H1 (cell line): ENCODE results near the gene USP3. TPM values are rescaled to one million over a fixed set of nuclear protein-coding genes. Genes with fewer than 3 reads are reported as not detected.

Source experiments
- CTCF ChIA-PET: fragments of 300-600 bp; sonication (Branson Sonifier 250); formaldehyde crosslinking; loops from one replicate; lab custom pipeline; 2021; ENCODE audit not compliant: partially characterized antibody; lab: Charles Lee
- POLR2A ChIA-PET: fragments of 300-600 bp; sonication (Branson Sonifier 250); formaldehyde crosslinking; loops from one replicate; lab custom pipeline; 2021; ENCODE audit warnings: inconsistent platforms; ENCODE audit not compliant: partially characterized antibody; lab: Charles Lee
- DNase-seq, 2 experiments: peaks; one replicate each; pipeline versions ENCODE4 v3.0.0 to v3.0.0-alpha.2; 2010 to 2022; ENCODE audit warnings: low spot score in 2 of 2, low read depth in 1 of 2, mixed read lengths in 1 of 2
- FAIRE-seq: peaks from 2 replicates; lab custom pipeline; 2011; peaks lifted over from hg19 to GRCh38; lab: Jason Lieb, UNC
- H2AFZ ChIP-seq: 2 replicates; pipeline ENCODE4 v1.8.1; 2012; ENCODE audit warnings: low read length, inconsistent platforms
- H2AK5ac ChIP-seq: 2 replicates; pipeline ENCODE4 v1.6.1; 2013; ENCODE audit warnings: low read depth, low read length
- H2BK120ac ChIP-seq: replicated peaks from 2 replicates; pipeline ENCODE3; 2013; ENCODE audit warnings: low read depth, low read length, inconsistent platforms
- H2BK12ac ChIP-seq: 2 replicates; pipeline ENCODE4 v1.6.1; 2013; ENCODE audit warnings: low read depth, low read length
- H2BK15ac ChIP-seq: 2 replicates; pipeline ENCODE4 v1.6.1; 2013; ENCODE audit warnings: low read length
- H2BK20ac ChIP-seq: 2 replicates; pipeline ENCODE4 v1.6.1; 2013; ENCODE audit warnings: low read length
- H2BK5ac ChIP-seq: 2 replicates; pipeline ENCODE4 v1.6.1; 2013; ENCODE audit warnings: low read depth, low read length
- H3K14ac ChIP-seq: 2 replicates; pipeline ENCODE4 v1.6.1; 2013; ENCODE audit warnings: inconsistent platforms; ENCODE audit not compliant: insufficient read length
- H3K18ac ChIP-seq: 2 replicates; pipeline ENCODE4 v1.6.1; 2013; ENCODE audit warnings: low read length; ENCODE audit errors: extremely low read depth
- H3K23ac ChIP-seq: 2 replicates; pipeline ENCODE4 v1.6.1; 2013; ENCODE audit warnings: inconsistent platforms; ENCODE audit not compliant: insufficient read length
- H3K23me2 ChIP-seq: 2 replicates; pipeline ENCODE4 v1.6.1; 2013; ENCODE audit warnings: low read depth, low read length
- H3K27ac ChIP-seq: 2 replicates; pipeline ENCODE4 v1.6.1; 2011; ENCODE audit warnings: low read depth, low read length, inconsistent platforms
- H3K27me3 ChIP-seq, 4 experiments: replicated peaks in 1 of 4; 1 replicate in 1 of 4; 2 replicates in 3 of 4; pipeline versions ENCODE4 v1.6.1 to v1.8.1; 2011 to 2013; ENCODE audit warnings: low read length in 3 of 4, mild to moderate bottlenecking in 3 of 4, inconsistent platforms in 2 of 4, mixed read lengths in 2 of 4, moderate library complexity in 1 of 4; ENCODE audit not compliant: control insufficient read depth in 3 of 4, insufficient read depth in 3 of 4; ENCODE audit errors: extremely low read depth in 1 of 4
- H3K36me3 ChIP-seq, 4 experiments: 2 replicates each; pipeline versions ENCODE4 v1.6.1 to v1.8.1; 2011 to 2013; ENCODE audit warnings: mild to moderate bottlenecking in 4 of 4, low read length in 3 of 4, moderate library complexity in 2 of 4, control low read depth in 1 of 4, inconsistent platforms in 1 of 4; ENCODE audit not compliant: insufficient read depth in 4 of 4, control insufficient read depth in 2 of 4
- H3K4ac ChIP-seq: replicated peaks from 2 replicates; pipeline ENCODE3; 2013; ENCODE audit warnings: low read length, low read depth, mixed read lengths, inconsistent platforms; ENCODE audit not compliant: insufficient read length
- H3K4me1 ChIP-seq, 4 experiments: replicated peaks in 1 of 4; 1 replicate in 1 of 4; 2 replicates in 3 of 4; pipeline versions ENCODE4 v1.6.1 to v1.8.1; 2011 to 2013; ENCODE audit warnings: low read length in 3 of 4, inconsistent platforms in 2 of 4, mixed read lengths in 1 of 4; ENCODE audit not compliant: insufficient read depth in 4 of 4, control insufficient read depth in 3 of 4
- H3K4me2 ChIP-seq, 2 experiments: 2 replicates each; pipeline versions ENCODE4 v1.6.1 to v1.8.1; 2011 to 2013; ENCODE audit warnings: low read depth in 2 of 2, low read length in 2 of 2, control low read depth in 1 of 2, inconsistent platforms in 1 of 2, mild to moderate bottlenecking in 1 of 2; ENCODE audit not compliant: insufficient read depth in 1 of 2
- H3K4me3 ChIP-seq, 4 experiments: fragments of 200-600, 300-600 bp in 1 of 4; sonication (generic), shearing (Covaris generic), sonication (Bioruptor Twin) in 1 of 4; 2 replicates each; pipeline versions ENCODE4 v1.5.1 to v1.8.1; 2011 to 2016; ENCODE audit warnings: low read length in 4 of 4, low read depth in 3 of 4, control low read depth in 2 of 4, inconsistent platforms in 2 of 4, mild to moderate bottlenecking in 2 of 4, mixed read lengths in 1 of 4, moderate library complexity in 1 of 4; ENCODE audit not compliant: insufficient read depth in 2 of 4; ENCODE audit errors: extremely low read depth in 1 of 4
- H3K56ac ChIP-seq: replicated peaks from 2 replicates; pipeline ENCODE3; 2013; ENCODE audit warnings: low read depth, mild to moderate bottlenecking, mixed read lengths, low read length, inconsistent platforms; ENCODE audit not compliant: insufficient read length
- H3K79me1 ChIP-seq: 2 replicates; pipeline ENCODE4 v1.6.1; 2013; ENCODE audit warnings: low read depth, low read length, control low read depth
- H3K79me2 ChIP-seq, 2 experiments: 2 replicates each; pipeline versions ENCODE4 v1.6.1 to v1.8.1; 2012 to 2013; ENCODE audit warnings: low read length in 2 of 2, mild to moderate bottlenecking in 2 of 2, inconsistent platforms in 1 of 2; ENCODE audit not compliant: insufficient read depth in 2 of 2, control insufficient read depth in 1 of 2
- H3K9ac ChIP-seq, 4 experiments: replicated peaks in 1 of 4; 1 replicate in 1 of 4; 2 replicates in 3 of 4; pipeline versions ENCODE4 v1.6.1 to v1.8.1; 2011 to 2013; ENCODE audit warnings: low read depth in 3 of 4, low read length in 3 of 4, control low read depth in 2 of 4, mild to moderate bottlenecking in 2 of 4, moderate library complexity in 2 of 4, inconsistent platforms in 1 of 4; ENCODE audit errors: extremely low read depth in 1 of 4
- H3K9me3 ChIP-seq, 2 experiments: 2 replicates each; pipeline versions ENCODE4 v1.6.1 to v1.8.1; 2012 to 2013; ENCODE audit warnings: mild to moderate bottlenecking in 2 of 2, moderate library complexity in 2 of 2, control low read depth in 1 of 2, inconsistent platforms in 1 of 2, low read depth in 1 of 2, low read length in 1 of 2, mixed read lengths in 1 of 2; ENCODE audit not compliant: insufficient read depth in 2 of 2
- H4K20me1 ChIP-seq, 2 experiments: replicated peaks in 1 of 2; 2 replicates each; pipeline versions ENCODE3 to v1.8.1; 2011 to 2013; ENCODE audit warnings: inconsistent platforms in 2 of 2, low read length in 2 of 2, mild to moderate bottlenecking in 1 of 2; ENCODE audit not compliant: insufficient read depth in 2 of 2, control insufficient read depth in 1 of 2
- H4K5ac ChIP-seq: 2 replicates; pipeline ENCODE4 v1.6.1; 2013; ENCODE audit warnings: low read length, low read depth, mixed read lengths, inconsistent platforms; ENCODE audit not compliant: insufficient read length
- H4K8ac ChIP-seq: 2 replicates; pipeline ENCODE4 v1.8.0; 2013; ENCODE audit warnings: mild to moderate bottlenecking, moderate library complexity, low read length, inconsistent platforms; ENCODE audit not compliant: insufficient read depth; ENCODE audit errors: extremely low read depth
- H4K91ac ChIP-seq: replicated peaks from 2 replicates; pipeline ENCODE3; 2013; ENCODE audit warnings: low read length, mixed read lengths, inconsistent platforms; ENCODE audit not compliant: insufficient read length
- EZH2 ChIP-seq: fragments of 200-600 bp; sonication (generic); IDR thresholded peaks from 2 replicates; pipeline ENCODE4 v1.7.1; 2012; ENCODE audit warnings: low read depth, mild to moderate bottlenecking, moderate library complexity, low read length, inconsistent platforms; ENCODE audit not compliant: severe bottlenecking
- KDM4A ChIP-seq: IDR thresholded peaks from one replicate; pipeline ENCODE4 v1.7.1; 2012; ENCODE audit warnings: low read depth, mild to moderate bottlenecking, moderate library complexity, low read length, inconsistent platforms; ENCODE audit not compliant: severe bottlenecking
- MAX ChIP-seq: IDR thresholded peaks from 2 replicates; pipeline ENCODE4 v1.6.1; 2012; ENCODE audit warnings: inconsistent platforms
- RBBP5 ChIP-seq: IDR thresholded peaks from 2 replicates; pipeline ENCODE4 v1.7.1; 2012; ENCODE audit warnings: low read depth, mild to moderate bottlenecking, inconsistent platforms, low read length, moderate library complexity, borderline replicate concordance
- SAP30 ChIP-seq: fragments of 300-600 bp; sonication (generic); IDR thresholded peaks from 2 replicates; pipeline ENCODE4 v1.7.1; 2012; ENCODE audit warnings: low read length, moderate library complexity, mild to moderate bottlenecking, inconsistent platforms; ENCODE audit not compliant: insufficient read depth, insufficient replicate concordance
- WGBS, 2 experiments: shearing (Covaris generic) in 1 of 2; methylation state at CpG; one replicate each; pipeline versions ENCODE4 v1.1.6 to v1.1.7; 2013 to 2015; ENCODE audit warnings: low lambda C conversion rate in 2 of 2, mixed read lengths in 2 of 2, inconsistent platforms in 1 of 2, low coverage in 1 of 2, missing lambda C conversion rate in 1 of 2; ENCODE audit not compliant: insufficient replicate concordance in 2 of 2, insufficient coverage in 1 of 2, insufficient read length in 1 of 2; ENCODE audit errors: extremely low coverage in 1 of 2, missing lambda C conversion rate in 1 of 2; 5-methylcytosine and 5-hydroxymethylcytosine counted together
- polyA plus RNA-seq, 7 experiments: library from polyadenylated mRNA; depleted of rRNA in 3 of 7; stranded (reverse) in 5 of 7; unstranded in 2 of 7; fragments of >200 nt in 5 of 7; fragments of 200-250 nt in 2 of 7; gene quantifications; 1 replicate in 5 of 7; 2 replicates in 1 of 7; 4 replicates in 1 of 7; pipeline versions ENCODE4 v1.2.1 to v1.2.3, GENCODE V29; 2011 to 2013; ENCODE audit warnings: missing spikeins in 2 of 7, mixed read lengths in 2 of 7
- total RNA-seq: library from RNA; stranded (reverse); fragmentation: NEBNext Ultra II Directional; extraction: Animal tissue kit (Norgen Biotek cat#: 25700); gene quantifications from 2 replicates; pipeline ENCODE4 v1.2.1, GENCODE V29; 2021
- TF ChIP-seq, protein P1 (sequence below): IDR thresholded peaks from 2 replicates; pipeline ENCODE4 v1.6.1; 2011; ENCODE audit warnings: low read depth, mild to moderate bottlenecking, low read length; ENCODE audit not compliant: insufficient read depth

Gene USP3
- total and polyA plus RNA-seq, 2 of the 8 experiments (the other 6 are each of a cell fraction or from before 2014, with no cell fraction given) = 15.5 to 16.2 TPM

- H2BK15ac ChIP-seq = no peak overlapping the region
- H3K56ac ChIP-seq = no peak overlapping the region
- no peak overlapping the region for H3K9ac ChIP-seq
- no peaks in the 10 kb centered on the region for H3K4me1 ChIP-seq
- H3K27ac ChIP-seq = no peak overlapping the region
- TF ChIP-seq MAX (no peak), RBBP5 (no peak), EZH2 (no peak), SAP30 (no peak), KDM4A (no peak)
- TF ChIP-seq, protein P1, sequence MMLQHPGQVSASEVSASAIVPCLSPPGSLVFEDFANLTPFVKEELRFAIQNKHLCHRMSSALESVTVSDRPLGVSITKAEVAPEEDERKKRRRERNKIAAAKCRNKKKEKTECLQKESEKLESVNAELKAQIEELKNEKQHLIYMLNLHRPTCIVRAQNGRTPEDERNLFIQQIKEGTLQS = no peak
- TF ChIP-seq, all 59 proteins: peak for 0
- H3K27me3 ChIP-seq = no peaks in the 10 kb centered on the region
- WGBS, 2 experiments = 92% methylated on average over 15 of the region's 15 CpGs; no CpG with 5 or more reads in 1 of the 2 experiments
- ChIA-PET CTCF (interaction anchor here (1.0 to 3.5 kb wide), 20 partner anchors 8 to 459 kb away, joined by 3 to 37 read pairs (median 4); partner anchors contain the start of gene FBXL22), POLR2A (no interaction called here)
- H3K79me1 ChIP-seq = no peaks in the 10 kb centered on the region
- H3K79me2 ChIP-seq = no peaks in the 10 kb centered on the region
- peaks cover 2 to 11% (median 5%) of the 10 kb centered on the region in 4 experiments; a peak in 5 of 8 replicates for H3K36me3 ChIP-seq
- FAIRE-seq = no peak
- H2BK20ac ChIP-seq = no peak overlapping the region
- H3K18ac ChIP-seq = no peak overlapping the region
- no peak overlapping the region for H3K4me3 ChIP-seq
- no peak overlapping the region for H2BK120ac ChIP-seq
- no peak overlapping the region for H2AFZ ChIP-seq
- no peak overlapping the region for H4K5ac ChIP-seq
- H3K23ac ChIP-seq = no peak overlapping the region
- peaks cover 0 to 3% of the 10 kb centered on the region in 2 experiments for H4K20me1 ChIP-seq
- H3K4ac ChIP-seq = no peak overlapping the region
- no peaks in the 10 kb centered on the region for H3K23me2 ChIP-seq
- no peak for DNase-seq
- H4K91ac ChIP-seq = no peak overlapping the region
- no peak overlapping the region for H3K4me2 ChIP-seq
- H3K14ac ChIP-seq = no peak overlapping the region
- no peak overlapping the region for H2BK5ac ChIP-seq
- no peak overlapping the region for H2BK12ac ChIP-seq
- no peak overlapping the region for H2AK5ac ChIP-seq
- no peaks in the 10 kb centered on the region for H3K9me3 ChIP-seq
- no peak overlapping the region for H4K8ac ChIP-seq
Observed at GRCh38 chr15:63608989-63609388, 104.6 kb downstream of the USP3 start.
